K562 (cell line): ENCODE measurements around the gene SND1. TPM values are rescaled to one million over a fixed set of nuclear protein-coding genes. Genes with fewer than 3 reads are reported as not detected.

Experiments
- CC2D1A ChIP-seq: fragments of 450-650 bp; IDR thresholded peaks from 2 replicates; pipeline ENCODE4 v1.6.1; 2017; ENCODE audit warnings: mild to moderate bottlenecking
- CEBPB ChIP-seq: fragments of 450-650 bp; IDR thresholded peaks from 2 replicates; pipeline ENCODE4 v1.6.1; 2016; ENCODE audit warnings: missing genetic modification characterization, missing compliant biosample characterization
- FOXJ3 ChIP-seq: sonication (generic); formaldehyde crosslinking; IDR thresholded peaks from 2 replicates; pipeline ENCODE4 v1.4.0; 2020; ENCODE audit warnings: mild to moderate bottlenecking, missing genetic modification reagents
- GABPB2 ChIP-seq: fragments of 250-450 bp; sonication (Bioruptor Pico); conservative IDR thresholded peaks from 2 replicates; pipeline ENCODE4 v1.5.1; 2021; ENCODE audit warnings: mild to moderate bottlenecking
- JUN ChIP-seq, 2 experiments: sonication (generic) in 1 of 2; formaldehyde crosslinking in 1 of 2; IDR thresholded peaks; 2 replicates each; pipeline versions ENCODE4 v1.6.1 to v1.8.0; 2012 to 2022; ENCODE audit warnings: borderline replicate concordance in 2 of 2, mild to moderate bottlenecking in 2 of 2, improper control_type of control experiment in 1 of 2, low read depth in 1 of 2, low read length in 1 of 2, missing genetic modification reagents in 1 of 2
- LCOR ChIP-seq: sonication (generic); formaldehyde crosslinking; IDR thresholded peaks from 2 replicates; pipeline ENCODE4 v1.8.0; 2022; ENCODE audit warnings: mild to moderate bottlenecking, missing genetic modification reagents
- PHF20 ChIP-seq: fragments of 450-650 bp; IDR thresholded peaks from 2 replicates; pipeline ENCODE4 v1.6.1; 2018; ENCODE audit not compliant: partially characterized antibody
- RHOXF2B ChIP-seq: fragments of 250-450 bp; sonication (Bioruptor Pico); conservative IDR thresholded peaks from 2 replicates; pipeline ENCODE4 v1.5.1; 2021
- SIRT6 ChIP-seq: IDR thresholded peaks from one replicate; pipeline ENCODE4 v1.6.1; 2012; ENCODE audit warnings: low read depth, mild to moderate bottlenecking, control low read depth, inconsistent platforms, low read length, moderate library complexity
- TOE1 ChIP-seq, 2 experiments: fragments of 450-650 bp in 1 of 2; sonication (generic) in 1 of 2; formaldehyde crosslinking in 1 of 2; IDR thresholded peaks; 2 replicates each; pipeline versions ENCODE4 v1.7.1 to v1.8.0; 2016 to 2022; ENCODE audit warnings: borderline replicate concordance in 2 of 2, mild to moderate bottlenecking in 2 of 2, antibody characterized with exemption in 1 of 2, inconsistent platforms in 1 of 2, low read depth in 1 of 2, missing genetic modification reagents in 1 of 2, moderate library complexity in 1 of 2
- ZNF431 ChIP-seq: sonication (generic); formaldehyde crosslinking; IDR thresholded peaks from 2 replicates; pipeline ENCODE4 v1.8.0; 2022; ENCODE audit warnings: mild to moderate bottlenecking, missing genetic modification reagents
- ZNF551 ChIP-seq: fragments of 250-450 bp; sonication (Bioruptor Pico); IDR thresholded peaks from 2 replicates; pipeline ENCODE4 v1.5.0; 2021; ENCODE audit warnings: mild to moderate bottlenecking, moderate library complexity
- ZSCAN32 ChIP-seq: fragments of 450-650 bp; formaldehyde crosslinking; IDR thresholded peaks from 2 replicates; pipeline ENCODE4 v1.4.0; 2020; ENCODE audit warnings: mild to moderate bottlenecking, moderate library complexity
- polyA plus RNA-seq, 8 experiments: library from polyadenylated mRNA; depleted of rRNA in 4 of 8; stranded (reverse) in 5 of 8; unstranded in 3 of 8; fragments of >200 nt; fragmentation: Nextera tagmentation in 2 of 8; fragmentation: Illumina TruSeq in 1 of 8; extraction: Ambion mirVana in 2 of 8; extraction: Trizol in 1 of 8; gene quantifications; 2 replicates each; pipeline versions ENCODE4 v1.2.1 to v1.2.3, GENCODE V29; 2011 to 2014; ENCODE audit warnings: inconsistent platforms in 1 of 8, missing spikeins in 1 of 8
- total RNA-seq, 7 experiments: library from RNA; depleted of rRNA in 6 of 7; stranded (reverse); fragments of >200 nt in 6 of 7; fragmentation: Illumina TruSeq in 2 of 7; extraction: Trizol in 2 of 7; gene quantifications; 2 replicates each; pipeline versions ENCODE4 v1.2.1 to v1.2.3, GENCODE V29; 2011 to 2021; ENCODE audit warnings: low replicate concordance in 1 of 7
- TF ChIP-seq, protein P1 (sequence below), 2 experiments: fragments of 250-450 bp in 1 of 2; fragments of 450-650 bp in 1 of 2; sonication (Bioruptor Pico) in 1 of 2; IDR thresholded peaks; 2 replicates each; pipeline versions ENCODE4 v1.6.1 to v1.8.0; 2016 to 2021; ENCODE audit warnings: mild to moderate bottlenecking in 2 of 2, moderate library complexity in 2 of 2, missing compliant biosample characterization in 1 of 2, missing genetic modification characterization in 1 of 2
- TF ChIP-seq, protein P2 (sequence below): fragments of 200-400 bp; formaldehyde crosslinking; IDR thresholded peaks from 2 replicates; pipeline ENCODE4 v1.6.1; 2017; ENCODE audit warnings: mild to moderate bottlenecking, low read depth, low read length, moderate library complexity
- TF ChIP-seq, protein P3 (sequence below): sonication (generic); formaldehyde crosslinking; IDR thresholded peaks from 2 replicates; pipeline ENCODE4 v1.8.1; 2023; ENCODE audit warnings: mild to moderate bottlenecking, missing genetic modification reagents
- TF ChIP-seq, protein P4 (sequence below), 2 experiments: fragments of 450-650 bp in 1 of 2; sonication (generic) in 1 of 2; formaldehyde crosslinking; conservative IDR thresholded peaks; 2 replicates each; pipeline versions ENCODE4 v1.4.0 to v1.8.1; 2020 to 2022; ENCODE audit warnings: mild to moderate bottlenecking in 1 of 2, missing genetic modification reagents in 1 of 2
- TF ChIP-seq, protein P5 (sequence below): fragments of 250-450 bp; sonication (Bioruptor Pico); IDR thresholded peaks from 2 replicates; pipeline ENCODE4 v1.8.0; 2022; ENCODE audit warnings: inconsistent platforms, mild to moderate bottlenecking, moderate library complexity, borderline replicate concordance

SND1 gene
- total and polyA plus RNA-seq, 9 of the 15 experiments (the other 6 are each of a cell fraction or from before 2014, with no cell fraction given), result 46.5 to 307 (median 191) TPM

DNA sequence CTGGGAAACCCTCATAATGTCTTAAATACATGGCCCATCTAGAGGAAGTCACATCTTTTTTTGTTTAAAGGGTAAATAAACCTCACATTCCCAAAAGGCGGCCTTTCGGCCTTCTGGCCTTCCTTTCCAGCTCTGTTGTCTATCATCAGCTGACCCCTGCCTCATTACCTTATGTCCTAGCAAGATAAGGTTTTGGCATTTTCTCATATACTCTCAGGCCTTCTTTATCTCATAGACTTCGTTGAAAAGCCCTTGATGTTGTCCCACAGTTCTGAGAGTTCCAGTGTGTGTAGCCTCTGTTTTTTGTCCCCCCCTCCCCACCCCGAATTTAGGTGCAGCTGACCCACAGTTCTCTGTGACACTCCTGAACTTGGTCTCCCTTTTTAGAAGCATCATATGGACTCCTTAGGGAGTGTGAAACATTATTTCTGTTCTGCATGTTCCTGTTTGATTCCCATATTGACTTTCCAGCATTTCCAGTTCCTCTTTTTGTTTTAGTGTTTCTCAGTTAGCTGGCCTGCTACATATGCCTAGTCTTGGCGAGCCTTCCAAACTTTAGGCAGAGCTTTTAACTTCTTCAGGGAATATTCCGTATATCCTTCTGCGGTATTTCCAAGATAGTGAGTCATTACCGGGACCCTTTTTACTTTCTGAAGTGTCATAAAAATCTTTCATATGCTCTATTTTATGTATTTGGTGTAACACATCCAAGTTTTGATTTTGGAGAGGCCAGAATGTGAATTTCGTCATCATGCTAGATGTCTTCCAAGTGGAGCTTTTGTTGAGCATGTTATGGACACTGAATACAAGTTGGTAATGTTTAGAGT, 240.7 kb downstream of the SND1 start (continued):
- TF ChIP-seq GABPB2 (CRISPR knock-in tag) (no peak), CEBPB (tag) (peak; percentile 75), ZSCAN32 (no peak), TOE1 (IDR thresholded peaks at IDR 0.05; ENCODE audit: borderline replicate concordance) (peak; percentile 71; the same call in 1 of the 2 replicates), TOE1 (CRISPR knock-in tag; IDR thresholded peaks at IDR 0.05; ENCODE audit: borderline replicate concordance, low read depth) (no peak), ZNF551 (no peak), ZNF431 (CRISPR knock-in tag) (no peak), RHOXF2B (no peak), CC2D1A (peak; percentile 76; the same call in 1 of the 2 replicates), FOXJ3 (no peak), LCOR (CRISPR knock-in tag) (peak; percentile 97), JUN (IDR thresholded peaks at IDR 0.05; ENCODE audit: borderline replicate concordance, low read depth, low read length) (no peak), JUN (CRISPR knock-in tag; IDR thresholded peaks at IDR 0.05; ENCODE audit: borderline replicate concordance) (no peak), PHF20 (no peak), SIRT6 (no peak)
- TF ChIP-seq, protein P1, sequence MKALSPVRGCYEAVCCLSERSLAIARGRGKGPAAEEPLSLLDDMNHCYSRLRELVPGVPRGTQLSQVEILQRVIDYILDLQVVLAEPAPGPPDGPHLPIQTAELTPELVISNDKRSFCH (CRISPR knock-in tag; IDR thresholded peaks at IDR 0.05), result no peak
- TF ChIP-seq, protein P1 (tag; IDR thresholded peaks at IDR 0.05), result peak; percentile 93
- TF ChIP-seq, protein P2, sequence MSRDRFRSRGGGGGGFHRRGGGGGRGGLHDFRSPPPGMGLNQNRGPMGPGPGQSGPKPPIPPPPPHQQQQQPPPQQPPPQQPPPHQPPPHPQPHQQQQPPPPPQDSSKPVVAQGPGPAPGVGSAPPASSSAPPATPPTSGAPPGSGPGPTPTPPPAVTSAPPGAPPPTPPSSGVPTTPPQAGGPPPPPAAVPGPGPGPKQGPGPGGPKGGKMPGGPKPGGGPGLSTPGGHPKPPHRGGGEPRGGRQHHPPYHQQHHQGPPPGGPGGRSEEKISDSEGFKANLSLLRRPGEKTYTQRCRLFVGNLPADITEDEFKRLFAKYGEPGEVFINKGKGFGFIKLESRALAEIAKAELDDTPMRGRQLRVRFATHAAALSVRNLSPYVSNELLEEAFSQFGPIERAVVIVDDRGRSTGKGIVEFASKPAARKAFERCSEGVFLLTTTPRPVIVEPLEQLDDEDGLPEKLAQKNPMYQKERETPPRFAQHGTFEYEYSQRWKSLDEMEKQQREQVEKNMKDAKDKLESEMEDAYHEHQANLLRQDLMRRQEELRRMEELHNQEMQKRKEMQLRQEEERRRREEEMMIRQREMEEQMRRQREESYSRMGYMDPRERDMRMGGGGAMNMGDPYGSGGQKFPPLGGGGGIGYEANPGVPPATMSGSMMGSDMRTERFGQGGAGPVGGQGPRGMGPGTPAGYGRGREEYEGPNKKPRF, result no peak
- TF ChIP-seq, protein P3, sequence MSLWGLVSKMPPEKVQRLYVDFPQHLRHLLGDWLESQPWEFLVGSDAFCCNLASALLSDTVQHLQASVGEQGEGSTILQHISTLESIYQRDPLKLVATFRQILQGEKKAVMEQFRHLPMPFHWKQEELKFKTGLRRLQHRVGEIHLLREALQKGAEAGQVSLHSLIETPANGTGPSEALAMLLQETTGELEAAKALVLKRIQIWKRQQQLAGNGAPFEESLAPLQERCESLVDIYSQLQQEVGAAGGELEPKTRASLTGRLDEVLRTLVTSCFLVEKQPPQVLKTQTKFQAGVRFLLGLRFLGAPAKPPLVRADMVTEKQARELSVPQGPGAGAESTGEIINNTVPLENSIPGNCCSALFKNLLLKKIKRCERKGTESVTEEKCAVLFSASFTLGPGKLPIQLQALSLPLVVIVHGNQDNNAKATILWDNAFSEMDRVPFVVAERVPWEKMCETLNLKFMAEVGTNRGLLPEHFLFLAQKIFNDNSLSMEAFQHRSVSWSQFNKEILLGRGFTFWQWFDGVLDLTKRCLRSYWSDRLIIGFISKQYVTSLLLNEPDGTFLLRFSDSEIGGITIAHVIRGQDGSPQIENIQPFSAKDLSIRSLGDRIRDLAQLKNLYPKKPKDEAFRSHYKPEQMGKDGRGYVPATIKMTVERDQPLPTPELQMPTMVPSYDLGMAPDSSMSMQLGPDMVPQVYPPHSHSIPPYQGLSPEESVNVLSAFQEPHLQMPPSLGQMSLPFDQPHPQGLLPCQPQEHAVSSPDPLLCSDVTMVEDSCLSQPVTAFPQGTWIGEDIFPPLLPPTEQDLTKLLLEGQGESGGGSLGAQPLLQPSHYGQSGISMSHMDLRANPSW (CRISPR knock-in tag), result no peak
- TF ChIP-seq, protein P4, sequence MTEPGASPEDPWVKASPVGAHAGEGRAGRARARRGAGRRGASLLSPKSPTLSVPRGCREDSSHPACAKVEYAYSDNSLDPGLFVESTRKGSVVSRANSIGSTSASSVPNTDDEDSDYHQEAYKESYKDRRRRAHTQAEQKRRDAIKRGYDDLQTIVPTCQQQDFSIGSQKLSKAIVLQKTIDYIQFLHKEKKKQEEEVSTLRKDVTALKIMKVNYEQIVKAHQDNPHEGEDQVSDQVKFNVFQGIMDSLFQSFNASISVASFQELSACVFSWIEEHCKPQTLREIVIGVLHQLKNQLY (CRISPR knock-in tag; conservative IDR thresholded peaks at IDR 0.05), result no peak
- TF ChIP-seq, protein P5, sequence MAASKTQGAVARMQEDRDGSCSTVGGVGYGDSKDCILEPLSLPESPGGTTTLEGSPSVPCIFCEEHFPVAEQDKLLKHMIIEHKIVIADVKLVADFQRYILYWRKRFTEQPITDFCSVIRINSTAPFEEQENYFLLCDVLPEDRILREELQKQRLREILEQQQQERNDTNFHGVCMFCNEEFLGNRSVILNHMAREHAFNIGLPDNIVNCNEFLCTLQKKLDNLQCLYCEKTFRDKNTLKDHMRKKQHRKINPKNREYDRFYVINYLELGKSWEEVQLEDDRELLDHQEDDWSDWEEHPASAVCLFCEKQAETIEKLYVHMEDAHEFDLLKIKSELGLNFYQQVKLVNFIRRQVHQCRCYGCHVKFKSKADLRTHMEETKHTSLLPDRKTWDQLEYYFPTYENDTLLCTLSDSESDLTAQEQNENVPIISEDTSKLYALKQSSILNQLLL (CRISPR knock-in tag), result no peak
